H9 (cell line): ENCODE data around the gene F7. TPM values are rescaled to one million over a fixed set of nuclear protein-coding genes. Genes with fewer than 3 reads are reported as not detected.

Experiments
- DNase-seq: peaks from one replicate; pipeline ENCODE4 v3.0.0-alpha.2; 2017
- H2AFZ ChIP-seq: one replicate; pipeline ENCODE4 v1.6.1; 2013; ENCODE audit warnings: mild to moderate bottlenecking, low read length, control low read depth, moderate library complexity
- H2AK5ac ChIP-seq: 2 replicates; pipeline ENCODE4 v1.6.1; 2013; ENCODE audit warnings: low read length, control low read depth, mixed read lengths; ENCODE audit not compliant: insufficient read length
- H2BK120ac ChIP-seq: one replicate; pipeline ENCODE4 v1.6.1; 2013; ENCODE audit warnings: low read depth, mild to moderate bottlenecking, low read length, control low read depth, inconsistent platforms; ENCODE audit not compliant: poor library complexity, severe bottlenecking
- H2BK12ac ChIP-seq: 2 replicates; pipeline ENCODE4 v1.6.1; 2013; ENCODE audit warnings: low read length, control low read depth, mixed read lengths, low read depth; ENCODE audit not compliant: insufficient read length
- H2BK15ac ChIP-seq: 2 replicates; pipeline ENCODE4 v1.6.1; 2013; ENCODE audit warnings: low read depth, low read length, control low read depth
- H2BK20ac ChIP-seq: one replicate; pipeline ENCODE4 v1.6.1; 2013; ENCODE audit warnings: low read depth, mild to moderate bottlenecking, low read length, control low read depth, inconsistent platforms; ENCODE audit not compliant: poor library complexity, severe bottlenecking
- H2BK5ac ChIP-seq: 2 replicates; pipeline ENCODE4 v1.6.1; 2013; ENCODE audit warnings: low read length, control low read depth, mixed read lengths; ENCODE audit not compliant: insufficient read length
- H3K14ac ChIP-seq: 2 replicates; pipeline ENCODE4 v1.6.1; 2013; ENCODE audit warnings: low read length, control low read depth; ENCODE audit not compliant: insufficient read depth
- H3K18ac ChIP-seq: 2 replicates; pipeline ENCODE4 v1.6.1; 2013; ENCODE audit warnings: low read depth, mild to moderate bottlenecking, mixed read lengths, low read length, control low read depth; ENCODE audit not compliant: insufficient read length
- H3K23ac ChIP-seq: 2 replicates; pipeline ENCODE4 v1.6.1; 2013; ENCODE audit warnings: low read length, control low read depth, mixed read lengths, low read depth; ENCODE audit not compliant: insufficient read length
- H3K23me2 ChIP-seq: 2 replicates; pipeline ENCODE4 v1.6.1; 2013; ENCODE audit warnings: low read depth, mild to moderate bottlenecking, mixed read lengths, low read length, control low read depth; ENCODE audit not compliant: insufficient read length, poor library complexity, severe bottlenecking
- H3K27ac ChIP-seq: 2 replicates; pipeline ENCODE4 v1.5.1; 2013; ENCODE audit warnings: low read length, control low read depth, mixed read lengths, low read depth; ENCODE audit not compliant: insufficient read length
- H3K27me3 ChIP-seq: 2 replicates; pipeline ENCODE4 v1.6.1; 2013; ENCODE audit warnings: low read length, control low read depth, inconsistent platforms; ENCODE audit not compliant: insufficient read depth
- H3K4ac ChIP-seq: 2 replicates; pipeline ENCODE4 v1.6.1; 2013; ENCODE audit warnings: low read depth, mild to moderate bottlenecking, control low read depth, inconsistent platforms, low read length, moderate library complexity
- H3K4me1 ChIP-seq: 2 replicates; pipeline ENCODE4 v1.6.1; 2013; ENCODE audit warnings: low read length, control low read depth, inconsistent platforms; ENCODE audit not compliant: insufficient read depth
- H3K4me2 ChIP-seq: 2 replicates; pipeline ENCODE4 v1.6.1; 2013; ENCODE audit warnings: low read length, control low read depth, mixed read lengths; ENCODE audit not compliant: insufficient read length, insufficient read depth
- H3K56ac ChIP-seq: 2 replicates; pipeline ENCODE4 v1.6.1; 2013; ENCODE audit warnings: low read depth, mild to moderate bottlenecking, mixed read lengths, low read length, control low read depth; ENCODE audit not compliant: insufficient read length
- H3K79me1 ChIP-seq: 2 replicates; pipeline ENCODE4 v1.6.1; 2013; ENCODE audit warnings: low read depth, mild to moderate bottlenecking, moderate library complexity, low read length, control low read depth, inconsistent platforms; ENCODE audit not compliant: insufficient read depth, poor library complexity, severe bottlenecking
- H3K79me2 ChIP-seq: 2 replicates; pipeline ENCODE4 v1.6.1; 2013; ENCODE audit warnings: low read length, control low read depth, inconsistent platforms; ENCODE audit not compliant: insufficient read depth
- H3K9ac ChIP-seq: 2 replicates; pipeline ENCODE4 v1.6.1; 2013; ENCODE audit warnings: low read length, control low read depth, mixed read lengths; ENCODE audit not compliant: insufficient read length; ENCODE audit errors: extremely low read depth
- H3K9me3 ChIP-seq: one replicate; pipeline ENCODE4 v1.6.1; 2013; ENCODE audit warnings: low read depth, low read length, inconsistent platforms; ENCODE audit not compliant: control insufficient read depth
- H3T11ph ChIP-seq: one replicate; pipeline ENCODE4 v1.6.1; 2013; ENCODE audit warnings: mild to moderate bottlenecking, low read length, control low read depth, inconsistent platforms
- H4K20me1 ChIP-seq: one replicate; pipeline ENCODE4 v1.6.1; 2013; ENCODE audit not compliant: control insufficient read depth, insufficient read length, insufficient read depth
- H4K5ac ChIP-seq: 2 replicates; pipeline ENCODE4 v1.6.1; 2013; ENCODE audit warnings: low read depth, mild to moderate bottlenecking, mixed read lengths, low read length, control low read depth; ENCODE audit not compliant: insufficient read length
- H4K8ac ChIP-seq: replicated peaks from 2 replicates; pipeline ENCODE4 v1.6.1; 2013; ENCODE audit warnings: low read length, control low read depth, mixed read lengths, low read depth; ENCODE audit not compliant: insufficient read length
- H4K91ac ChIP-seq: 2 replicates; pipeline ENCODE4 v1.6.1; 2013; ENCODE audit warnings: low read depth, mild to moderate bottlenecking, moderate library complexity, mixed read lengths, low read length, control low read depth; ENCODE audit not compliant: insufficient read length
- H3K27ac Mint-ChIP-seq, 3 experiments: 2 replicates in 2 of 3; 3 replicates in 1 of 3; pipeline ENCODE4 v1.8.0; 2020 to 2021; ENCODE audit warnings: mixed read lengths in 3 of 3, mild to moderate bottlenecking in 1 of 3, moderate library complexity in 1 of 3
- H3K27me3 Mint-ChIP-seq: 2 replicates; pipeline ENCODE4 v1.8.0; 2021; ENCODE audit warnings: low read depth, mild to moderate bottlenecking, moderate library complexity, mixed read lengths
- H3K36me3 Mint-ChIP-seq, 3 experiments: 2 replicates in 2 of 3; 3 replicates in 1 of 3; pipeline ENCODE4 v1.8.0; 2020 to 2021; ENCODE audit warnings: low read depth in 3 of 3, mixed read lengths in 3 of 3; ENCODE audit not compliant: insufficient read depth in 1 of 3
- H3K4me1 Mint-ChIP-seq, 2 experiments: 2 replicates each; pipeline ENCODE4 v1.8.0; 2020; ENCODE audit warnings: mixed read lengths in 2 of 2
- H3K4me3 Mint-ChIP-seq, 2 experiments: 2 replicates in 1 of 2; 3 replicates in 1 of 2; pipeline ENCODE4 v1.8.0; 2020 to 2021; ENCODE audit warnings: mild to moderate bottlenecking in 2 of 2, mixed read lengths in 2 of 2, moderate library complexity in 1 of 2
- H3K9me3 Mint-ChIP-seq, 2 experiments: 2 replicates in 1 of 2; 3 replicates in 1 of 2; pipeline ENCODE4 v1.8.0; 2020; ENCODE audit warnings: mild to moderate bottlenecking in 2 of 2, mixed read lengths in 2 of 2, moderate library complexity in 1 of 2
- WGBS: extraction: QIAGEN DNeasy Blood & Tissue Kit; methylation state at CpG from one replicate; pipeline ENCODE4 v1.1.7; 2013; ENCODE audit warnings: missing lambda C conversion rate, low lambda C conversion rate, mixed read lengths; ENCODE audit not compliant: insufficient read length; ENCODE audit errors: extremely low coverage; 5-methylcytosine and 5-hydroxymethylcytosine counted together
- total RNA-seq: library from RNA; stranded (reverse); gene quantifications from 2 replicates; pipeline ENCODE4 v1.2.1, GENCODE V29; 2021
- TF ChIP-seq, protein P1 (sequence below): fragments of 200-600 bp; sonication (generic); conservative IDR thresholded peaks from 3 replicates; pipeline ENCODE4 v1.8.0; 2021; ENCODE audit warnings: antibody characterized with exemption, mild to moderate bottlenecking

F7 gene
- total RNA-seq, 1 experiment from 2014 or later, result 0.81 TPM

DNA sequence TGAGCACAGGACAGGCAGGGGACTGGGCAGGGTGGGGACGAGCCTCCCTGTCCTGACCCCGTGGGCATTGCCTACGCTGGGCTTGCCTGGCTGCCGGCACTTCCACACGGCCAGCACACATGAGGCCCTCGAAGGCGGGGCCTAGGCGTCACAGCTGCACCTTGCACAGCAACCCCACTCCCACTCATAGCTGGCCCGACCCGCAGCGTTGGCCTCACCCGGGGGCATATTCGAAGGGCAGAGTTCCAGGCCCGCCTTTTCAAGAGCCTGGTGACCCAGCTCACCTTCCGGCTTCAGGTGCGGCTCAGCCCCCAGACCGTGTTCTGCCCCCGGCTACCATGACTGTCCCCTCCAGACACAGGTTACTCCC, 36.0 kb downstream of the F7 start:
- no peaks in the 10 kb centered on the region for H3K23me2 ChIP-seq
- H3K27ac ChIP-seq, result no peak overlapping the region
- no peak overlapping the region for H3K23ac ChIP-seq
- H2BK120ac ChIP-seq, result no peak overlapping the region
- H3K9me3 Mint-ChIP-seq, result no peaks in the 10 kb centered on the region
- no peaks in the 10 kb centered on the region for H3K36me3 Mint-ChIP-seq
- no peak overlapping the region for H4K91ac ChIP-seq
- DNase-seq, result peak; percentile 25
- H3K4me1 ChIP-seq, result no peaks in the 10 kb centered on the region
- no peak overlapping the region for H2AFZ ChIP-seq
- no peak overlapping the region for H3T11ph ChIP-seq
- H2AK5ac ChIP-seq, result no peak overlapping the region
- H3K4me2 ChIP-seq, result no peak overlapping the region
- no peak overlapping the region for H3K4me3 Mint-ChIP-seq
- H3K4ac ChIP-seq, result no peak overlapping the region
- TF ChIP-seq, protein P1, sequence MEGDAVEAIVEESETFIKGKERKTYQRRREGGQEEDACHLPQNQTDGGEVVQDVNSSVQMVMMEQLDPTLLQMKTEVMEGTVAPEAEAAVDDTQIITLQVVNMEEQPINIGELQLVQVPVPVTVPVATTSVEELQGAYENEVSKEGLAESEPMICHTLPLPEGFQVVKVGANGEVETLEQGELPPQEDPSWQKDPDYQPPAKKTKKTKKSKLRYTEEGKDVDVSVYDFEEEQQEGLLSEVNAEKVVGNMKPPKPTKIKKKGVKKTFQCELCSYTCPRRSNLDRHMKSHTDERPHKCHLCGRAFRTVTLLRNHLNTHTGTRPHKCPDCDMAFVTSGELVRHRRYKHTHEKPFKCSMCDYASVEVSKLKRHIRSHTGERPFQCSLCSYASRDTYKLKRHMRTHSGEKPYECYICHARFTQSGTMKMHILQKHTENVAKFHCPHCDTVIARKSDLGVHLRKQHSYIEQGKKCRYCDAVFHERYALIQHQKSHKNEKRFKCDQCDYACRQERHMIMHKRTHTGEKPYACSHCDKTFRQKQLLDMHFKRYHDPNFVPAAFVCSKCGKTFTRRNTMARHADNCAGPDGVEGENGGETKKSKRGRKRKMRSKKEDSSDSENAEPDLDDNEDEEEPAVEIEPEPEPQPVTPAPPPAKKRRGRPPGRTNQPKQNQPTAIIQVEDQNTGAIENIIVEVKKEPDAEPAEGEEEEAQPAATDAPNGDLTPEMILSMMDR, result no peak
- no peak overlapping the region for H2BK15ac ChIP-seq
- H3K27ac Mint-ChIP-seq, result no peak overlapping the region; a peak in 1 of 7 replicates
- H2BK12ac ChIP-seq, result no peak overlapping the region
- no peak overlapping the region; the same call in 1 of the 2 replicates for H3K14ac ChIP-seq
- H4K8ac ChIP-seq, result no peak overlapping the region
- no peaks in the 10 kb centered on the region for H4K20me1 ChIP-seq
- no peak overlapping the region for H2BK5ac ChIP-seq
- no peak overlapping the region for H3K18ac ChIP-seq
- H3K4me1 Mint-ChIP-seq, result peaks cover 14 to 27% of the 10 kb centered on the region in 2 experiments
- H3K56ac ChIP-seq, result no peak overlapping the region
- no peaks in the 10 kb centered on the region for H3K79me2 ChIP-seq
- H2BK20ac ChIP-seq, result no peak overlapping the region
- WGBS, result no CpG with 5 or more reads among the region's 18 CpGs
- no peak overlapping the region for H4K5ac ChIP-seq
- no peak overlapping the region for H3K9ac ChIP-seq
- no peaks in the 10 kb centered on the region for H3K9me3 ChIP-seq
- H3K79me1 ChIP-seq, result no peaks in the 10 kb centered on the region
- no peaks in the 10 kb centered on the region for H3K27me3 ChIP-seq
- no peaks in the 10 kb centered on the region for H3K27me3 Mint-ChIP-seq
